Karpas-422 (cell line): Measurements from ENCODE around the gene IL18BP. TPM values are rescaled to one million over a fixed set of nuclear protein-coding genes. Genes with fewer than 3 reads are reported as not detected.

ENCODE experiments used
- DNase-seq: peaks from one replicate; pipeline ENCODE4 v3.0.0-alpha.2; 2015
- H2AFZ ChIP-seq: fragments of 200-600 bp; sonication (generic); 2 replicates; pipeline ENCODE4 v1.6.1; 2014; ENCODE audit warnings: antibody characterized with exemption, low read length, mixed read lengths
- H3K27ac ChIP-seq: fragments of 200-600 bp; sonication (generic); 2 replicates; pipeline ENCODE4 v1.5.1; 2014; ENCODE audit warnings: mild to moderate bottlenecking, low read length, moderate library complexity
- H3K27me3 ChIP-seq: fragments of 200-600 bp; sonication (generic); 2 replicates; pipeline ENCODE4 v1.6.1; 2014; ENCODE audit warnings: low read length, mixed read lengths
- H3K36me3 ChIP-seq: fragments of 200-600 bp; sonication (generic); 2 replicates; pipeline ENCODE4 v1.6.1; 2014; ENCODE audit warnings: low read length, mixed read lengths; ENCODE audit not compliant: insufficient read depth
- H3K4me1 ChIP-seq: fragments of 200-600 bp; sonication (generic); 2 replicates; pipeline ENCODE4 v1.6.1; 2014; ENCODE audit warnings: mild to moderate bottlenecking, low read length, mixed read lengths
- H3K4me2 ChIP-seq: fragments of 200-600 bp; sonication (generic); 2 replicates; pipeline ENCODE4 v1.6.1; 2014; ENCODE audit warnings: low read length, low read depth, mild to moderate bottlenecking; ENCODE audit not compliant: poor library complexity, severe bottlenecking
- H3K4me3 ChIP-seq: fragments of 200-600 bp; sonication (generic); 2 replicates; pipeline ENCODE4 v1.5.1; 2014; ENCODE audit warnings: mild to moderate bottlenecking, antibody characterized with exemption, low read length, mixed read lengths
- H3K79me2 ChIP-seq: fragments of 200-600 bp; sonication (generic); 2 replicates; pipeline ENCODE4 v1.6.1; 2014; ENCODE audit warnings: mild to moderate bottlenecking, low read length, mixed read lengths
- H3K9ac ChIP-seq: fragments of 200-600 bp; sonication (generic); 2 replicates; pipeline ENCODE4 v1.6.0; 2014; ENCODE audit warnings: low read length
- H3K9me2 ChIP-seq: fragments of 200-600 bp; sonication (generic), shearing (Covaris generic); replicated peaks from 2 replicates; pipeline ENCODE4 v1.6.0; 2014; ENCODE audit warnings: mild to moderate bottlenecking, low read length, moderate library complexity; ENCODE audit not compliant: insufficient read depth
- H3K9me3 ChIP-seq: fragments of 300-700, 200-600 bp; sonication (generic); 2 replicates; pipeline ENCODE4 v1.6.1; 2014; ENCODE audit warnings: low read length, mixed read lengths
- H4K20me1 ChIP-seq: fragments of 200-600 bp; sonication (generic); 2 replicates; pipeline ENCODE4 v1.6.1; 2014; ENCODE audit warnings: mild to moderate bottlenecking, antibody characterized with exemption, low read length, low read depth; ENCODE audit not compliant: insufficient read depth
- total RNA-seq: library from RNA; depleted of rRNA; stranded (reverse); fragments of >200 nt; shearing (Covaris generic); gene quantifications from 2 replicates; pipeline ENCODE4 v1.2.3, GENCODE V29; 2014; ENCODE audit warnings: low replicate concordance

The IL18BP gene
- total RNA-seq, 1 experiment from 2014 or later = 5.4 TPM

DNA sequence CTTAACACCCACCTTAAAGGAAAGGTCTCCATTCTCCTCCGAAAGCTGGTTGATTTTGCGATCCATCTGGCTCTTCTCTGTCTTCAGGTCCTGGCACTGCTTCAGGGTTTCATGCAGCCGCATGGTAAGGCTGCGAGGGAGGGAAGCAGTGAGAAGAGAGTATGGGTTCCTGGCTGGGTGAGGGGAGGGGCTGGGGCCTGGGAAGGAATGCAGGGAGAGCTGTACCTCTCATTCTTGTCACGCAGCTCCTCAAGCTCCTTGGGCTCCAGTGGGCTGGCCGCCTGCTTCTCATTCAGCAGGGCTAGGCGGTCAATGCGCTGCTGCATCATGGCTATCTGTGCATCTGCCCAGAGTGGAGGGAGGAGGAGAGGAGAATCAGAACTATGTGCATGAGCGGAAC is 19.5 kb downstream of the IL18BP start:
- no peaks in the 10 kb centered on the region for H3K9me2 ChIP-seq

DNA sequence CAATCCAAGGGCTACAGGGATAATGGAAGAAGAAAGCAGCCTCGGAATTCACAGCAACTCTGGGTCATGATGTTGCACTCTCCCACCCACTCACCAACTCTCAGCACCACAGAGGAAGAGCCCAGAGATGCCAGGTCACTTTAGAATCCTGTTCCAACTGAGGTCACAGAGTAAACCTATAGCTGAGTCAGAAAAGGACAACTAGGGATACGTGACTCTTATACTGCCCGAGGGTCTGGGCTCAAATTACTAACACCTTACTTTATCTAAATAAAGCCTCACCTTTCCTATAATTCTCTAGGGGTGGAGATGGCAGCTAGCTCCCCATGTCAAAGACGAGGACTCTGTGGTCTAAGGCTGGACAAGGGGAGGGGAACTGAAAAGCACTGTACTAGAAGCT is 24.6 kb downstream of the IL18BP start:
- Histone ChIP-seq H3K79me2 (no peaks in the 10 kb centered on the region), H3K36me3 (peaks cover 4% of the 10 kb centered on the region; the same call in 1 of the 2 replicates), H3K9ac (no peak overlapping the region), H2AFZ (no peak overlapping the region), H3K4me2 (no peak overlapping the region), H3K9me3 (no peaks in the 10 kb centered on the region), H3K27me3 (no peaks in the 10 kb centered on the region), H3K4me3 (no peak overlapping the region), H4K20me1 (peaks cover 20% of the 10 kb centered on the region; the same call in 1 of the 2 replicates), H3K9me2 (no peaks in the 10 kb centered on the region), H3K4me1 (no peaks in the 10 kb centered on the region), H3K27ac (no peak overlapping the region)
- no peak for DNase-seq

More for the DNA sequence above, 19.5 kb downstream of the IL18BP start:
- no peak overlapping the region for H3K4me2 ChIP-seq
- no peak for DNase-seq
- H3K36me3 ChIP-seq = peaks cover 4% of the 10 kb centered on the region; the same call in 1 of the 2 replicates
- no peak overlapping the region for H3K27ac ChIP-seq
- no peaks in the 10 kb centered on the region for H4K20me1 ChIP-seq
- no peak overlapping the region for H3K4me3 ChIP-seq
- H3K27me3 ChIP-seq = no peaks in the 10 kb centered on the region
- H3K4me1 ChIP-seq = no peaks in the 10 kb centered on the region
- no peak overlapping the region for H2AFZ ChIP-seq
- H3K79me2 ChIP-seq = no peaks in the 10 kb centered on the region
- no peaks in the 10 kb centered on the region for H3K9me3 ChIP-seq
- H3K9ac ChIP-seq = no peak overlapping the region

DNA sequence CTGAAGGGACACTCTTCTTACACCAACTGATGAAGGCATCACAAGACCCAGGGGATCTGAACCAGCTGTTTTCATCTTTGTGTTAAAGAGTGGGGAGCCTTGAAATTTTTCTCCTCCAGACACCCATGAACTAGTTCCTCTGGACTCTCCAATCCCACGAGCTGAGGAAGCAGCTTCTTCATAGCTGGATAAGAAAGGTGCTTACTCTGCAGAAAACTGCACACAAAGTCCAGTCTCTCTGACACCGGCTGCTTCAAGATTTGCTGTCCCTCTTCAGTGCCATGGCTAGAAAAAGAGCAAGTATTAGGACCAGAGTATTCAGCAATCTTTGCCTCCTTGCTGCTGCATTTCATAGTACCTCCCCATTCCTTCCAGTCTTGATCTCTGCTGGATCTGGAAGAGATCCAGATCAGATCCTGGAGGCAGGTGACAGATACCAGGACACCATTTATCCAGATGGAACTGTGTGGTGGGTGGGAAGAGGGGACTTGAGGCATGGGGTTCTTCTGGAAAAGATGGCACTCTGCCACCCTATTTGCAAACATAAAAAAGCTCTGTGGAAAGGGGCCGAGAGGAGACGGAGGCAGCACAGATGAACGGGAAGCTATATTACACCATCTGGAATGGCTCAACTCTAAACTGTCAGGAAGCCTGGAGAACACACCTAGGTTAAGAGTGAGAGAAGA is 25.5 kb downstream of the IL18BP start:
- Histone ChIP-seq H3K27me3 (no peaks in the 10 kb centered on the region), H3K79me2 (no peaks in the 10 kb centered on the region), H3K4me2 (no peak overlapping the region), H3K4me1 (no peaks in the 10 kb centered on the region), H3K9ac (no peak overlapping the region), H3K9me2 (no peaks in the 10 kb centered on the region), H3K9me3 (no peaks in the 10 kb centered on the region), H4K20me1 (peaks cover 25% of the 10 kb centered on the region; the same call in 1 of the 2 replicates), H3K4me3 (no peak overlapping the region), H2AFZ (no peak overlapping the region), H3K27ac (no peak overlapping the region), H3K36me3 (no peaks in the 10 kb centered on the region)
- DNase-seq = no peak

DNA sequence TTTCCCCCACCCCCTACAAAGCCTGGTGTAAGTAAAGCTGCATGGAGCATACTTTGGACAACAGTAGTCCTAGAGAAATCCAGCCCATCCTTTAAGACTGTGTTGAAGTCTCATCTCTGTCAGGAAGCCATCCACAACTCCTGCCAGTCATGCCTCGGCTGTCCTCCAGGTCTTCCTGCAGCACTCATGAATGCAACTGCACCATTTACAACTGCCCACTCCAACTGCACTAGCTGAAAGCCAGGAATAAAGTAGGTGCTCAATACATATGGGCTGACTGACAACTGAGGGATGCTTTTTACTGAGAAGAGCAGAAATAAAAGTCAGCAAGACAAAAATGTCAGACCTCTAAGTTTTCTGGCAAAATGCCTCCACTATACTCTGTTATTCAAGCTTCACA is 27.4 kb downstream of the IL18BP start:
- no peak overlapping the region for H3K4me3 ChIP-seq
- no peak overlapping the region for H3K27ac ChIP-seq
- no peaks in the 10 kb centered on the region for H3K36me3 ChIP-seq
- no peak overlapping the region for H3K9ac ChIP-seq
- no peaks in the 10 kb centered on the region for H3K4me1 ChIP-seq
- no peak for DNase-seq
- H2AFZ ChIP-seq = no peak overlapping the region
- H3K4me2 ChIP-seq = no peak overlapping the region
- H3K27me3 ChIP-seq = no peaks in the 10 kb centered on the region
- H3K79me2 ChIP-seq = no peaks in the 10 kb centered on the region
- no peaks in the 10 kb centered on the region for H3K9me3 ChIP-seq
- no peaks in the 10 kb centered on the region for H3K9me2 ChIP-seq
- peaks cover 37% of the 10 kb centered on the region for H4K20me1 ChIP-seq

DNA sequence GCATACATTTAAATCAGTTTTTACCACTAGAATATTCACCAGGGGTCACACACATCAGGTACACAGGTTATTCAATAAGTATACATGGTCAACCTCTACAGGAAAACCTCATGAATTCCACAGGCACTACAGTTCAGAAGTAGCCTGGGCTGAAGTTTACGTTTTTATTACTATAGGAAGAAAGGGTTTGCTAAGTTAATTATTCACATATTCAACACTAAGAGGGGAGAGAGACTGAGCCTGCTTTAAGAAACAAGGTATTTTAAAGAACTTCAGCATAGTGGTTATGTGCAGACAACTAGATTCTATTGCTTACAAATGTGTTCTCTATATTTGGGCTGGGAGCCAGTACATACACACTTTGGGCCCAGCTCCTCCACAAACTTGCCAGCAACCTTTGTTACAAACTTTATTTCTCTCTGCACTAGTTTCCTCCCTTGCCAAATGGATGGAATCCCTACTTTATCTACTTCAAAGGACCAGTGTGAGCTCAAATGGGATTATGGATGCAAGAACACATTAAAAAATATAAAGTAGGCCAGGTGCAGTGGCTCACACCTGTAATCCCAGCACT is 31.9 kb downstream of the IL18BP start:
- DNase-seq = no peak
- Histone ChIP-seq H3K4me1 (no peaks in the 10 kb centered on the region), H4K20me1 (peaks cover 44% of the 10 kb centered on the region), H3K4me2 (no peak overlapping the region), H3K27ac (no peak overlapping the region), H3K79me2 (no peaks in the 10 kb centered on the region), H2AFZ (no peak overlapping the region), H3K9me3 (no peaks in the 10 kb centered on the region), H3K4me3 (no peak overlapping the region), H3K9me2 (no peaks in the 10 kb centered on the region), H3K9ac (no peak overlapping the region), H3K27me3 (no peaks in the 10 kb centered on the region), H3K36me3 (no peaks in the 10 kb centered on the region)

DNA sequence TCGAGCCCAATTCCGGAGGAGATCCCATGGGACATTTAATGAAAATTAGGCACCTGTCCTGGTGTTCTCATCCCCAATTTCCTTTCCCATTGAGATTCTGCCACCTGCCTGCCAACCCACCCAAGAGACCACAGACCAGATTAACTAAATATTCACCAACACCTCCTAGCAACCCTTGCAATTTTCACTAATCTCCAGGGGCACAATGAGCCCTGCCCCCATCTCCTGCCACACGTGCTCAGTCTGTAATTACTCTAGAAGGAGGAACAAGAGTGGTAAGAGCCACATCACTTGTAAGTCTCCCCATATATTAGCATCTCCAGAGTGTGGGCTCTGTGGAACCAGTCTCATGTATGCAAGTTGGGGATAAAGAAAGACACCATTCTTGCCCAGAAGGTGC is 38.0 kb downstream of the IL18BP start:
- Histone ChIP-seq H3K4me3 (peak overlapping the region; percentile 17; the same call in 1 of the 2 replicates), H3K9me3 (no peaks in the 10 kb centered on the region), H3K9ac (no peak overlapping the region), H3K27me3 (0 out of 2 replicates have a peak, but pooled peaks cover 2% of the 10 kb centered on the region), H3K4me2 (peak overlapping the region; percentile 76), H3K4me1 (peaks cover 57% of the 10 kb centered on the region), H3K36me3 (no peaks in the 10 kb centered on the region), H4K20me1 (peaks cover 66% of the 10 kb centered on the region), H3K79me2 (no peaks in the 10 kb centered on the region), H3K27ac (no peak overlapping the region), H3K9me2 (no peaks in the 10 kb centered on the region), H2AFZ (no peak overlapping the region)
- peak; percentile 75 for DNase-seq

DNA sequence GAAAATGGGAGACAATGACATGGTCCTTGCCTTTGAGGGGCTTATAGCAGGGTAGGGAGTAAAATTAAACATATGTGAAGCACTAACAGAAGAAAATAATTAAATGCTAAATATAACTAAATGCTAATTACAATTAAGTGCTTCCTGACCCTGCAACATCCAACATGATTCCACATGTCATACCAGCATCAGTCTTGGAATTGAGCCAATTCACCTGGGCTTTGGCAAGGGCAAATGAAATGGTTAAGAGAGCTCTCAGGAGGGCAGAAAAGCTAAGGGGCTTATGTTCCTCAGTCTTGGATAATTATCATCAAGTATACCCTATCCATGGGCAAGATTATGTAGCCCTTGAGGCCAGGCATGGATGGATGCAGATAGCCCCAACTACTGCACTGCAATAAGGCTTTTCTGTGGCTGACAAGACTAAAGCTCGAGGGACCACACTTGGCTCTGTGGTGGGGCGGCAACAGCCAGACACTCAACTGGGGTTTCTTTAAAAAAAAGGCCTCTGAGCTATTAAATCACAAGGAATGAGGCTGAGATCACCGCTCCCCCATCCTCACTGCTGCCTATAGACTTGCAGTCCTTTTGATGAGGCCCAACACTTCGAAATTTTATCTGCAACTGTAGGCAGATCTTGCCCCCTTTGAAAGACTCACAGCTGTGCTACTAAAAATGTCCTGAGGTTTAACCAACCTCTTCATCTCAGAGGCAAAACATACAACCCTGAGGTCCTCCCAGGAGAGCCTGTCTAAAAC is 39.0 kb downstream of the IL18BP start:
- H3K27ac ChIP-seq = peak overlapping the region; percentile 55
- H3K4me3 ChIP-seq = peak overlapping the region; percentile 52
- DNase-seq = peak; percentile 93
- 0 out of 2 replicates have a peak, but pooled peaks cover 2% of the 10 kb centered on the region for H3K27me3 ChIP-seq
- no peaks in the 10 kb centered on the region for H3K9me2 ChIP-seq
- H3K36me3 ChIP-seq = no peaks in the 10 kb centered on the region
- no peaks in the 10 kb centered on the region for H3K79me2 ChIP-seq
- H4K20me1 ChIP-seq = peaks cover 73% of the 10 kb centered on the region
- no peak overlapping the region for H3K9ac ChIP-seq
- H3K9me3 ChIP-seq = no peaks in the 10 kb centered on the region
- H3K4me1 ChIP-seq = peaks cover 60% of the 10 kb centered on the region
- H2AFZ ChIP-seq = no peak overlapping the region
- H3K4me2 ChIP-seq = peak overlapping the region; percentile 76

DNA sequence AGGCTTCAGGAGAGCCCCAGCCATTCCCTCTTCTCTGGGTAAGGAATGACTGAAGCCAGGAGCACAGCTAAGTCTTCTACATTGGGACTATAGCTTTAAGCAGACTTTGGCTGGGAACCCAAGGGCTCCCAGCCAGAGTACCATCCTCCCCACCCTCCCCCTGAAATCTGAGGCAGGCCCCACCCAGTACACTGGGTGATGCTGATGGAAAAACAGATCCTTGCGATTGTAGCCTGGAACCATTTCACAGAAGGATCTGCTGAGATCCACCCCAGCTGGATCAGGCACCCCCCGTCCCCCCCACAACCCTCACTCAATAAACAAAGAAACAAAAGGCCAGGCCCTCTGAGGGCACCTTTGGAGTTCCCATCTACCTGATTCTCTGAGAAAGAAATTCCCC is 39.8 kb downstream of the IL18BP start:
- H3K4me1 ChIP-seq = peaks cover 60% of the 10 kb centered on the region
- peak overlapping the region; percentile 52 for H3K4me3 ChIP-seq
- H2AFZ ChIP-seq = no peak overlapping the region
- no peaks in the 10 kb centered on the region for H3K36me3 ChIP-seq
- 0 out of 2 replicates have a peak, but pooled peaks cover 2% of the 10 kb centered on the region for H3K27me3 ChIP-seq
- H4K20me1 ChIP-seq = peaks cover 73% of the 10 kb centered on the region
- H3K27ac ChIP-seq = no peak overlapping the region
- no peaks in the 10 kb centered on the region for H3K9me2 ChIP-seq
- no peak for DNase-seq
- H3K4me2 ChIP-seq = peak overlapping the region; percentile 76
- no peaks in the 10 kb centered on the region for H3K79me2 ChIP-seq
- H3K9me3 ChIP-seq = no peaks in the 10 kb centered on the region
- no peak overlapping the region for H3K9ac ChIP-seq
